CD4-positive, alpha-beta T cell treated with Interferon alpha-2 for 1 hour (primary cell): ENCODE results near the gene SMG1.
"Not testable (repeated sequence)": the region's sequence is repeated elsewhere in the genome, so short reads cannot be mapped to it uniquely, and the experiment has no call there.

ENCODE experiments used
- DNase-seq, 2 donors: peaks; one replicate each; pipeline ENCODE4 v3.0.0-alpha.2; 2020 to 2022

The SMG1 gene

DNA sequence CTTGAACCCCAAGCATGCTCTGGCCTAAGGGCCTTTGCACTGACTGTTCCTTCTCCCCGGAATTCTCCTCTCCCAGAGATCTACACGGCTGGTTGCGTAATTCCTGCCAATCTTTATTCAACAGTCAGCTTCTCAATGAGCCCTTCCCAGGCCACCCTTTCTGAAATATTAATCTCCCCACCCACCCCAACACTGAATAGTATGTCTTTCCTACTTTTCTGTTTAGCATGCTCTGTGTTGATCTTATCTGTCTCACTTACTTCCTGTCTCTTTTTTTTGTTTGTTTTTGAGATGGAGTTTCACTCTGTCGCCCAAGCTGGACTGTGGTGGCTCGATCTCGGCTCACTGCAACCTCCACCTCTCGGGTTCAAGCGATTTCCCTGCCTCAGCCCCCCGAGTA is 169.6 kb downstream of the SMG1 start:
- not testable (repeated sequence) for DNase-seq
